Mammary epithelial cell (primary cell): ENCODE results near the gene OPTC.

ENCODE experiments used
- EZH2 ChIP-seq: IDR thresholded peaks from 2 replicates; pipeline ENCODE4 v1.6.1; 2012; ENCODE audit warnings: low read length, inconsistent platforms, borderline replicate concordance
- TF ChIP-seq, protein P1 (sequence below), 2 donors: IDR thresholded peaks in 1 of 2; conservative IDR thresholded peaks in 1 of 2; 2 replicates each; pipeline ENCODE4 v1.5.1; 2011 to 2012; ENCODE audit warnings: inconsistent platforms in 2 of 2, low read length in 2 of 2, mild to moderate bottlenecking in 2 of 2, control low read depth in 1 of 2, low read depth in 1 of 2; ENCODE audit not compliant: insufficient read depth in 1 of 2; ENCODE audit errors: extremely low read depth in 1 of 2

DNA sequence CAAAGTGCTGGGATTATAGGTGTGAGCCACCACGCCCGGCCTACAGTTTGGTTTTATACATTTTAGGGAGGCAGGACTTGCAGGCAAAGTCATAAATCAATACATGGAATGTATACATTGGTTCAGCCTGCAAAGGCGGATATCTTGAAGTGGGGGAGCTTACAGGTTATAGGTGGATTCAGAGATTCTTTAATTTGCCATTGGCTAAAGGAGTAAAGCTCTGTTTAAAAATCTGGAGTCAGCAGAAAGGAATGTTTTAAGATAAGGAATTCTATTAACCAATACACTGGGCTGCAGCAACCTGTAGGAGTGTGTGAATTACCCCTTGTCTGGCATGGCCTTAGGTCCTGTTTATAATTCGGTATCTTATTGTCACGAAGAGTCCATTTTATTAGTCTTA, 57.6 kb downstream of the OPTC start:
- TF ChIP-seq, protein P1, sequence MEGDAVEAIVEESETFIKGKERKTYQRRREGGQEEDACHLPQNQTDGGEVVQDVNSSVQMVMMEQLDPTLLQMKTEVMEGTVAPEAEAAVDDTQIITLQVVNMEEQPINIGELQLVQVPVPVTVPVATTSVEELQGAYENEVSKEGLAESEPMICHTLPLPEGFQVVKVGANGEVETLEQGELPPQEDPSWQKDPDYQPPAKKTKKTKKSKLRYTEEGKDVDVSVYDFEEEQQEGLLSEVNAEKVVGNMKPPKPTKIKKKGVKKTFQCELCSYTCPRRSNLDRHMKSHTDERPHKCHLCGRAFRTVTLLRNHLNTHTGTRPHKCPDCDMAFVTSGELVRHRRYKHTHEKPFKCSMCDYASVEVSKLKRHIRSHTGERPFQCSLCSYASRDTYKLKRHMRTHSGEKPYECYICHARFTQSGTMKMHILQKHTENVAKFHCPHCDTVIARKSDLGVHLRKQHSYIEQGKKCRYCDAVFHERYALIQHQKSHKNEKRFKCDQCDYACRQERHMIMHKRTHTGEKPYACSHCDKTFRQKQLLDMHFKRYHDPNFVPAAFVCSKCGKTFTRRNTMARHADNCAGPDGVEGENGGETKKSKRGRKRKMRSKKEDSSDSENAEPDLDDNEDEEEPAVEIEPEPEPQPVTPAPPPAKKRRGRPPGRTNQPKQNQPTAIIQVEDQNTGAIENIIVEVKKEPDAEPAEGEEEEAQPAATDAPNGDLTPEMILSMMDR (conservative IDR thresholded peaks at IDR 0.05 in 1 of 2, IDR thresholded peaks at IDR 0.05 in 1 of 2; ENCODE audit: extremely low read depth in 1 of 2, insufficient read depth in 1 of 2, low read depth in 1 of 2, low read length in 2 of 2) = no peak
- no peak for TF ChIP-seq EZH2
